ENCODE results near the gene RIPOR1.
A peak's percentile ranks its signal among the peaks of the same experiment; 100 is the strongest.

The RIPOR1 gene

GRCh38 chr16:67541391-67542263 lies 13.0 kb downstream of the RIPOR1 start:
- no peak overlapping the region for H3K27ac ChIP-seq

GRCh38 chr16:67542464-67542863 lies 13.8 kb downstream of the RIPOR1 start:
- H3K27ac ChIP-seq: no peak overlapping the region
- no peak for TF ChIP-seq ZFX (IDR thresholded peaks at IDR 0.05)
- TF ChIP-seq CTCF (conservative IDR thresholded peaks at IDR 0.05): no peak

More at GRCh38 chr16:67541391-67542263, 13.0 kb downstream of the RIPOR1 start:
- TF ChIP-seq CTCF (conservative IDR thresholded peaks at IDR 0.05) (no peak), ZFX (IDR thresholded peaks at IDR 0.05) (no peak)

- no peak overlapping the region for H3K27ac ChIP-seq
Observed at GRCh38 chr16:67543036-67543435, 14.4 kb downstream of the RIPOR1 start.

GRCh38 chr16:67543582-67543981 lies 15.0 kb downstream of the RIPOR1 start:
- H3K27ac ChIP-seq: no peak overlapping the region
- TF ChIP-seq ZFX (IDR thresholded peaks at IDR 0.05) (no peak), CTCF (conservative IDR thresholded peaks at IDR 0.05) (no peak)

More at GRCh38 chr16:67543036-67543435, 14.4 kb downstream of the RIPOR1 start:
- TF ChIP-seq ZFX (IDR thresholded peaks at IDR 0.05) (no peak), CTCF (conservative IDR thresholded peaks at IDR 0.05) (no peak)

GRCh38 chr16:67544329-67544841 lies 15.8 kb downstream of the RIPOR1 start:
- H3K27ac ChIP-seq: no peak overlapping the region
- TF ChIP-seq ZFX (IDR thresholded peaks at IDR 0.05) (no peak), CTCF (conservative IDR thresholded peaks at IDR 0.05) (no peak)

GRCh38 chr16:67544844-67545664 lies 16.4 kb downstream of the RIPOR1 start:
- no peak overlapping the region for H3K27ac ChIP-seq
- no peak for TF ChIP-seq CTCF (conservative IDR thresholded peaks at IDR 0.05)

- H3K27ac ChIP-seq: peak overlapping the region; percentile 48; the same call in 1 of the 2 replicates
- TF ChIP-seq ZFX (IDR thresholded peaks at IDR 0.05): no peak
- TF ChIP-seq CTCF (conservative IDR thresholded peaks at IDR 0.05): no peak
Observed at GRCh38 chr16:67545665-67546024, 17.0 kb downstream of the RIPOR1 start.
